A673 (cell line): ENCODE measurements around the gene DAD1. TPM values are rescaled to one million over a fixed set of nuclear protein-coding genes. Genes with fewer than 3 reads are reported as not detected.

Experiments
- BruUV-seq: library from RNA; stranded (reverse); fragments of 400-500 nt; replicated peaks from 2 replicates; lab custom pipeline; 2021; lab: Mats Ljungman, UMichigan
- CTCF ChIA-PET: fragments of 300-600 bp; sonication (Branson Sonifier 250); formaldehyde crosslinking; loops from one replicate; lab custom pipeline; 2022; ENCODE audit warnings: antibody characterized with exemption; lab: Charles Lee
- POLR2A ChIA-PET: fragments of 300-600 bp; sonication (Branson Sonifier 250); formaldehyde crosslinking; loops from one replicate; lab custom pipeline; 2022; ENCODE audit warnings: antibody characterized with exemption; ENCODE audit not compliant: low non-redundant PET; lab: Charles Lee
- DNase-seq: peaks from one replicate; pipeline ENCODE4 v3.0.0-alpha.2; 2015; ENCODE audit warnings: low spot score
- H3K27ac ChIP-seq: fragments of 200-600 bp; sonication (generic); 2 replicates; pipeline ENCODE4 v1.5.1; 2016; ENCODE audit warnings: mixed run types, low read depth, mild to moderate bottlenecking, mixed read lengths, antibody characterized with exemption, low read length; ENCODE audit not compliant: poor library complexity, severe bottlenecking
- H3K27me3 ChIP-seq: fragments of 200-600 bp; sonication (generic); replicated peaks from 2 replicates; pipeline ENCODE4 v1.6.1; 2017; ENCODE audit warnings: mixed run types, low read depth, mild to moderate bottlenecking, mixed read lengths, antibody characterized with exemption, low read length; ENCODE audit not compliant: insufficient read depth, poor library complexity
- H3K36me3 ChIP-seq: fragments of 200-600 bp; sonication (generic); 2 replicates; pipeline ENCODE4 v1.6.1; 2016; ENCODE audit warnings: mixed run types, mild to moderate bottlenecking, mixed read lengths, antibody characterized with exemption, low read length; ENCODE audit not compliant: insufficient read depth, poor library complexity, severe bottlenecking
- H3K4me1 ChIP-seq: fragments of 200-600 bp; sonication (generic); 2 replicates; pipeline ENCODE4 v1.6.1; 2017; ENCODE audit warnings: mixed run types, mild to moderate bottlenecking, mixed read lengths, antibody characterized with exemption, low read length; ENCODE audit not compliant: insufficient read depth, poor library complexity, severe bottlenecking
- H3K4me3 ChIP-seq: fragments of 200-600 bp; sonication (generic); 2 replicates; pipeline ENCODE4 v1.5.1; 2016; ENCODE audit warnings: low read depth, mixed run types, mild to moderate bottlenecking, mixed read lengths, low read length; ENCODE audit not compliant: poor library complexity, severe bottlenecking
- H3K9me3 ChIP-seq: fragments of 200-600 bp; sonication (generic); 2 replicates; pipeline ENCODE4 v1.6.1; 2016; ENCODE audit warnings: mixed run types, low read depth, mild to moderate bottlenecking, mixed read lengths, antibody characterized with exemption, low read length; ENCODE audit not compliant: poor library complexity, severe bottlenecking
- EZH2 ChIP-seq: fragments of 200-600 bp; sonication (generic); IDR thresholded peaks from 2 replicates; pipeline ENCODE4 v1.6.1; 2017; ENCODE audit warnings: borderline replicate concordance, low read depth, mild to moderate bottlenecking, mixed read lengths, antibody characterized with exemption, low read length; ENCODE audit not compliant: poor library complexity, severe bottlenecking
- intact Hi-C: fragments of 100-400 bp; cut with micrococcal nuclease; formaldehyde crosslinking; loops from one replicate; pipeline ENCODE4 v1.10.0; 2022; ENCODE audit not compliant: unreplicated experiment
- total RNA-seq: library from RNA; stranded (reverse); gene quantifications from 2 replicates; pipeline ENCODE4 v1.2.3, GENCODE V29; 2021
- TF ChIP-seq, protein P1 (sequence below): fragments of 300-800, 200-600 bp; sonication (generic); conservative IDR thresholded peaks from 2 replicates; pipeline ENCODE4 v1.5.1; 2017; ENCODE audit warnings: low read depth, mild to moderate bottlenecking, antibody characterized with exemption, low read length, moderate library complexity, mixed read lengths

DAD1 gene
- total RNA-seq, 1 experiment from 2014 or later: 261 TPM

DNA sequence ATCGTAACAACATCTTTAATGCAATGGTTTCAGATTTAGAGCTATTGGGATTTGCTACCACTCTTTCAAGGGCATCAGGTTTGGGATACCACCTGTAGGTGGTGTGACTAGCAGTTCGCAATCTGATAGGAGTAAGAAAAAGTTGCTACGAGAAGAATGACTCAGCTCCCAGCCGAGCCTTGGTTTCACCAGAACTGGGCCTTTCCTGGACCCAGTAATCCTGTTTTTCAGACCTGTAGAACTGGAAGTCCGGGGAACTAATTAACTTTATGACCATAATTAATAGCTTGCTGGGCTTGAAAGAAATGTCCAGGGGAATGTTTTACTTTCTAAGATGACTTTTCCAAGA lies 9.8 kb upstream of the DAD1 start:
- Histone ChIP-seq H3K4me3 (peak overlapping the region; percentile 69), H3K27ac (peak overlapping the region; percentile 66), H3K27me3 (no peaks in the 10 kb centered on the region), H3K36me3 (peaks cover 15% of the 10 kb centered on the region), H3K4me1 (peaks cover 6% of the 10 kb centered on the region), H3K9me3 (no peaks in the 10 kb centered on the region)
- ChIA-PET CTCF (interaction anchor here (2.0 kb wide), 1 partner anchor 9 kb away, joined by 6 read pairs; the partner anchor contains the start of gene DAD1), POLR2A (interaction anchor here (0.6 kb wide), 1 partner anchor 52 kb away, joined by 4 read pairs; no protein-coding TSS in a partner anchor)
- TF ChIP-seq, protein P1, sequence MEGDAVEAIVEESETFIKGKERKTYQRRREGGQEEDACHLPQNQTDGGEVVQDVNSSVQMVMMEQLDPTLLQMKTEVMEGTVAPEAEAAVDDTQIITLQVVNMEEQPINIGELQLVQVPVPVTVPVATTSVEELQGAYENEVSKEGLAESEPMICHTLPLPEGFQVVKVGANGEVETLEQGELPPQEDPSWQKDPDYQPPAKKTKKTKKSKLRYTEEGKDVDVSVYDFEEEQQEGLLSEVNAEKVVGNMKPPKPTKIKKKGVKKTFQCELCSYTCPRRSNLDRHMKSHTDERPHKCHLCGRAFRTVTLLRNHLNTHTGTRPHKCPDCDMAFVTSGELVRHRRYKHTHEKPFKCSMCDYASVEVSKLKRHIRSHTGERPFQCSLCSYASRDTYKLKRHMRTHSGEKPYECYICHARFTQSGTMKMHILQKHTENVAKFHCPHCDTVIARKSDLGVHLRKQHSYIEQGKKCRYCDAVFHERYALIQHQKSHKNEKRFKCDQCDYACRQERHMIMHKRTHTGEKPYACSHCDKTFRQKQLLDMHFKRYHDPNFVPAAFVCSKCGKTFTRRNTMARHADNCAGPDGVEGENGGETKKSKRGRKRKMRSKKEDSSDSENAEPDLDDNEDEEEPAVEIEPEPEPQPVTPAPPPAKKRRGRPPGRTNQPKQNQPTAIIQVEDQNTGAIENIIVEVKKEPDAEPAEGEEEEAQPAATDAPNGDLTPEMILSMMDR: peak; percentile 32; the same call in 1 of the 2 replicates
- TF ChIP-seq EZH2: no peak
- BruUV-seq: TSS peak; percentile 54
- intact Hi-C loops: no loop called here
- DNase-seq: peak; percentile 41

DNA sequence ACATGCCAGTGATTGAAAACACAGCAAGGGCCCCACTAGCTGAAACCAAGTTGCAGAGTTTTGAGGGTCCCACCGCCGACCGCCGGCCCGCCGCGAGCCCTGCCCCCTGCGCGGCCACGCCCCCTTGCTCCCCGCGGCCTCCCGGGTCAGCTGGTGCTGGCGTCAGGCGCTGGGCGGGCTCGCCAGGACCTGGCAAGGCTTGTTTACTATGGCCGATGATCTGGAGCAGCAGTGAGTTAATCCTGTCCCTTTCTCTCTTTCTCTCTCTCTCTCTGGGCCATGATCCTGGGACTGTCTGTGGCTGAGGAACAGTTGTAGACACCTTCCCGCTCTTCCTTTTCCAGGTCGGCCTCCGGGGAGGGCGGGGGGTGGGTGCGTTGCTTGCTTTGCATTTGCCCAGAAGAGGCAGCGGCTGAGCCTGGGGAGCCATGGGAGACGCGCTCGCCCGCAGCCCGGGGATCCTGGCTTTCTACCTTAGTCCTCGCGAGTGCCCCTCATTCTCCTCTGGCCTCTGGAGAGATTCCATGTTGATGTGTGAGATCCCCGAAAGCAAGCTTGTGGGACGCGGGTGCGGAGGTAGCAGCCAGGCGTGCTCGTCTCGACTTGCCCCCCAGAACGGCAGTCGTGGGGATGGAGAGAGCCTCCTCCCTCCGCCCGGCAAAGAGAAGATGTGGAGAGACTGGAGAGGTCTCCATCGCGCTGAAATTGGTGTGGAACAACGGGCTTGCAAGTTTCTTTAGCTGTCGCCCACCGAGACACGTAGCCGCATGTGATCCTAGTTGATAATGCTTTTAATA lies 9.3 kb upstream of the DAD1 start, which contains the start of gene ABHD4:
Gene ABHD4 (plus strand): TSS at position 202 of the 797 bp plus-strand sequence. CDS start 7 bp downstream, at position 209.
- TSS peak; percentile 51 for BruUV-seq
- intact Hi-C loops: no loop called here
- ChIA-PET POLR2A (interaction anchor here (0.6 kb wide), 1 partner anchor 53 kb away, joined by 4 read pairs; no protein-coding TSS in a partner anchor), CTCF (interaction anchor here (0.6 to 2.0 kb wide), 2 partner anchors 9 to 334 kb away, joined by 5 to 6 read pairs; partner anchors contain the start of gene DAD1)
- Histone ChIP-seq H3K27ac (peak within 1 kb of the TSS; percentile 66), H3K27me3 (no peaks in the 10 kb centered on the region), H3K4me1 (peaks cover 6% of the 10 kb centered on the region), H3K36me3 (peaks cover 10% of the 10 kb centered on the region), H3K9me3 (no peaks in the 10 kb centered on the region), H3K4me3 (peak within 1 kb of the TSS; percentile 69)
- peak; percentile 57 for DNase-seq
- no peak for TF ChIP-seq EZH2
- TF ChIP-seq, protein P1: no peak

- ChIA-PET CTCF (interaction anchor here (0.6 to 2.0 kb wide), 2 partner anchors 8 to 334 kb away, joined by 5 to 6 read pairs; partner anchors contain the start of gene DAD1), POLR2A (no interaction called here)
- H3K36me3 ChIP-seq: peaks cover 8% of the 10 kb centered on the region
- no TSS peak for BruUV-seq
- H3K4me3 ChIP-seq: peak overlapping the region; percentile 69
- H3K9me3 ChIP-seq: no peaks in the 10 kb centered on the region
- TF ChIP-seq EZH2: no peak
- TF ChIP-seq, protein P1: no peak
- H3K27me3 ChIP-seq: no peaks in the 10 kb centered on the region
- peak overlapping the region; percentile 66 for H3K27ac ChIP-seq
- DNase-seq: no peak
- H3K4me1 ChIP-seq: peaks cover 6% of the 10 kb centered on the region
- intact Hi-C loops: no loop called here
Measured at GRCh38 chr14:22597771-22598098, 8.7 kb upstream of the DAD1 start.
